ENCODE results near the gene ANAPC2. TPM values are rescaled to one million over a fixed set of nuclear protein-coding genes. Genes with fewer than 3 reads are reported as not detected.

Gene ANAPC2
- total RNA-seq, 4 donors from 2014 or later: 14.0 to 34.1 (median 25.1) TPM

GRCh38 chr9:137127301-137128157 is 60.8 kb downstream of the ANAPC2 start:
- DNase-seq: no peak
- Histone ChIP-seq H3K9me3 (no peaks in the 10 kb centered on the region), H3K4me3 (peak overlapping the region; percentile 9 to 96 (median 29)), H3K36me3 (no peaks in the 10 kb centered on the region), H3K27ac (peak overlapping the region; percentile 19 to 70 (median 48)), H3K27me3 (peaks cover 0 to 20% (median 0%) of the 10 kb centered on the region in 4 donors), H3K4me1 (peaks cover 23 to 42% (median 24%) of the 10 kb centered on the region in 3 donors)
- 25 to 26% methylated on average over 20 to 23 of the region's 24 CpGs for WGBS, 2 donors
- TF ChIP-seq POLR2A (IDR thresholded peaks at IDR 0.05): no peak
- TF ChIP-seq, protein P1, sequence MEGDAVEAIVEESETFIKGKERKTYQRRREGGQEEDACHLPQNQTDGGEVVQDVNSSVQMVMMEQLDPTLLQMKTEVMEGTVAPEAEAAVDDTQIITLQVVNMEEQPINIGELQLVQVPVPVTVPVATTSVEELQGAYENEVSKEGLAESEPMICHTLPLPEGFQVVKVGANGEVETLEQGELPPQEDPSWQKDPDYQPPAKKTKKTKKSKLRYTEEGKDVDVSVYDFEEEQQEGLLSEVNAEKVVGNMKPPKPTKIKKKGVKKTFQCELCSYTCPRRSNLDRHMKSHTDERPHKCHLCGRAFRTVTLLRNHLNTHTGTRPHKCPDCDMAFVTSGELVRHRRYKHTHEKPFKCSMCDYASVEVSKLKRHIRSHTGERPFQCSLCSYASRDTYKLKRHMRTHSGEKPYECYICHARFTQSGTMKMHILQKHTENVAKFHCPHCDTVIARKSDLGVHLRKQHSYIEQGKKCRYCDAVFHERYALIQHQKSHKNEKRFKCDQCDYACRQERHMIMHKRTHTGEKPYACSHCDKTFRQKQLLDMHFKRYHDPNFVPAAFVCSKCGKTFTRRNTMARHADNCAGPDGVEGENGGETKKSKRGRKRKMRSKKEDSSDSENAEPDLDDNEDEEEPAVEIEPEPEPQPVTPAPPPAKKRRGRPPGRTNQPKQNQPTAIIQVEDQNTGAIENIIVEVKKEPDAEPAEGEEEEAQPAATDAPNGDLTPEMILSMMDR (IDR thresholded peaks at IDR 0.05): no peak
- intact Hi-C loops (cut with DNase I): no loop called here

- Histone ChIP-seq H3K4me1 (peaks cover 23 to 43% (median 24%) of the 10 kb centered on the region in 3 donors), H3K4me3 (peak overlapping the region in 2 of 4 donors; percentile 31 to 96)
- DNase-seq: no peak
These were observed 61.6 kb downstream of the ANAPC2 start for GRCh38 chr9:137126786-137127185.

More at GRCh38 chr9:137126786-137127185, 61.6 kb downstream of the ANAPC2 start:
- H3K9me3 ChIP-seq: no peaks in the 10 kb centered on the region
- TF ChIP-seq POLR2A (IDR thresholded peaks at IDR 0.05): no peak
- TF ChIP-seq, protein P1 (IDR thresholded peaks at IDR 0.05): no peak
- H3K27me3 ChIP-seq: peaks cover 0 to 14% (median 0%) of the 10 kb centered on the region in 4 donors
- 36 to 39% methylated on average over 3 of the region's 3 CpGs for WGBS, 2 donors
- H3K36me3 ChIP-seq: no peaks in the 10 kb centered on the region
- intact Hi-C loops (cut with DNase I): no loop called here
- peak overlapping the region; percentile 19 to 70 (median 48) for H3K27ac ChIP-seq

Small RNA genes lying within 50 kb of the gene (small RNA-seq; reads per million reads assigned to genes)
- 0 reads per million in 4 donors for gene MIR3621

Other genes with a start within 250 kb of the ANAPC2 start
- 100 to 1,000 TPM; 146 to 210 (median 163) TPM for gene FBXW5, start 243.8 kb downstream of the ANAPC2 start, total RNA-seq
- gene C8G, start 243.3 kb downstream of the ANAPC2 start, total RNA-seq: 1 to 10 TPM in 1 of 4 donors, not detected in 3; 1.6 TPM
- gene LCN12, start 236.3 kb downstream of the ANAPC2 start, total RNA-seq: not detected
- gene PTGDS, start 211.1 kb downstream of the ANAPC2 start, total RNA-seq: 100 to 1,000 TPM in 1 of 4 donors, 1 to 10 TPM in 3; 1.7 to 208 (median 4.8) TPM
- gene LCNL1, start 205.6 kb downstream of the ANAPC2 start, total RNA-seq: under 1 TPM in 1 of 4 donors, not detected in 3; 0.19 TPM
- 10 to 100 TPM; 18.3 to 56.3 (median 49.6) TPM for gene PAXX, start 196.1 kb downstream of the ANAPC2 start, total RNA-seq
- gene CLIC3, start 192.0 kb downstream of the ANAPC2 start, total RNA-seq: 100 to 1,000 TPM in 3 of 4 donors, 10 to 100 TPM in 1; 94.8 to 442 (median 200) TPM
- gene ABCA2, start 160.3 kb downstream of the ANAPC2 start, total RNA-seq: 10 to 100 TPM in 2 of 4 donors, 1 to 10 TPM in 2; 3.5 to 14.7 (median 7.6) TPM
- under 1 TPM in 3 of 4 donors, not detected in 1; 0.13 to 0.38 (median 0.21) TPM for gene FUT7, start 156.5 kb downstream of the ANAPC2 start, total RNA-seq
- 10 to 100 TPM; 11.9 to 45.2 (median 20.3) TPM for gene NPDC1, start 142.4 kb downstream of the ANAPC2 start, total RNA-seq
- 1 to 10 TPM in 2 of 4 donors, under 1 TPM in 2; 0.47 to 1.3 (median 0.86) TPM for gene ENTPD2, start 134.5 kb downstream of the ANAPC2 start, total RNA-seq
- gene SAPCD2, start 118.0 kb downstream of the ANAPC2 start, total RNA-seq: 10 to 100 TPM in 3 of 4 donors, 1 to 10 TPM in 1; 8.2 to 21.2 (median 14.7) TPM
- gene UAP1L1, start 111.0 kb downstream of the ANAPC2 start, total RNA-seq: 1 to 10 TPM; 2.2 to 4.7 (median 3.7) TPM
- gene MAN1B1, start 101.6 kb downstream of the ANAPC2 start, total RNA-seq: 10 to 100 TPM; 25.6 to 50.9 (median 39.4) TPM
- gene DPP7, start 73.8 kb downstream of the ANAPC2 start, total RNA-seq: 100 to 1,000 TPM in 1 of 4 donors, 10 to 100 TPM in 3; 41.1 to 109 (median 62.4) TPM
- gene GRIN1, start 49.4 kb downstream of the ANAPC2 start, total RNA-seq: under 1 TPM in 1 of 4 donors, not detected in 3; 0.38 TPM
- gene LRRC26, start 18.5 kb downstream of the ANAPC2 start, total RNA-seq: 1 to 10 TPM in 1 of 4 donors, under 1 TPM in 2, not detected in 1; 0.82 to 3.7 (median 0.95) TPM
- not detected for gene TMEM210, start 16.5 kb downstream of the ANAPC2 start, total RNA-seq
- gene SSNA1, start 116 bp upstream of the ANAPC2 start, total RNA-seq: 100 to 1,000 TPM in 2 of 4 donors, 10 to 100 TPM in 2; 67.1 to 124 (median 96.7) TPM
- gene TPRN, start 12.2 kb upstream of the ANAPC2 start, total RNA-seq: 10 to 100 TPM; 13.0 to 34.2 (median 15.8) TPM
- gene TMEM203, start 17.1 kb upstream of the ANAPC2 start, total RNA-seq: 10 to 100 TPM; 19.4 to 29.6 (median 25.4) TPM
- 10 to 100 TPM in 1 of 4 donors, 1 to 10 TPM in 3; 5.3 to 11.2 (median 7.7) TPM for gene NDOR1, start 17.1 kb upstream of the ANAPC2 start, total RNA-seq
- 1 to 10 TPM; 2.3 to 3.2 (median 2.5) TPM for gene RNF208, start 33.7 kb upstream of the ANAPC2 start, total RNA-seq
- gene CYSRT1, start 36.6 kb upstream of the ANAPC2 start, total RNA-seq: 100 to 1,000 TPM; 114 to 301 (median 152) TPM
- 1 to 10 TPM; 1.2 to 5.2 (median 3.0) TPM for gene RNF224, start 38.9 kb upstream of the ANAPC2 start, total RNA-seq
- 1 to 10 TPM in 1 of 4 donors, under 1 TPM in 2, not detected in 1; 0.11 to 1.7 (median 0.38) TPM for gene SLC34A3, start 42.3 kb upstream of the ANAPC2 start, total RNA-seq
- 100 to 1,000 TPM; 367 to 753 (median 540) TPM for gene TUBB4B, start 52.7 kb upstream of the ANAPC2 start, total RNA-seq
- not detected for gene STPG3, start 62.7 kb upstream of the ANAPC2 start, total RNA-seq
- 10 to 100 TPM; 26.1 to 41.4 (median 35.2) TPM for gene NELFB, start 66.8 kb upstream of the ANAPC2 start, total RNA-seq
- gene TOR4A, start 89.2 kb upstream of the ANAPC2 start, total RNA-seq: 10 to 100 TPM in 3 of 4 donors, 1 to 10 TPM in 1; 8.8 to 17.5 (median 13.5) TPM
- 10 to 100 TPM; 19.6 to 33.9 (median 27.5) TPM for gene NRARP, start 113.7 kb upstream of the ANAPC2 start, total RNA-seq
- gene EXD3, start 234.6 kb upstream of the ANAPC2 start, total RNA-seq: 10 to 100 TPM in 2 of 4 donors, 1 to 10 TPM in 2; 2.8 to 16.8 (median 9.1) TPM
- 1 to 10 TPM; 2.1 to 7.4 (median 4.8) TPM for gene NOXA1, start 234.8 kb upstream of the ANAPC2 start, total RNA-seq

Measured in esophagus squamous epithelium (tissue), 5 donors.